CD4-positive, alpha-beta T cell treated with Interleukin-15 for 4 hours (primary cell): ENCODE measurements around the gene CEP68.

Experiments used
- DNase-seq: peaks from one replicate; pipeline ENCODE4 v3.0.0-alpha.2; 2020; ENCODE audit warnings: low spot score

The CEP68 gene

DNA sequence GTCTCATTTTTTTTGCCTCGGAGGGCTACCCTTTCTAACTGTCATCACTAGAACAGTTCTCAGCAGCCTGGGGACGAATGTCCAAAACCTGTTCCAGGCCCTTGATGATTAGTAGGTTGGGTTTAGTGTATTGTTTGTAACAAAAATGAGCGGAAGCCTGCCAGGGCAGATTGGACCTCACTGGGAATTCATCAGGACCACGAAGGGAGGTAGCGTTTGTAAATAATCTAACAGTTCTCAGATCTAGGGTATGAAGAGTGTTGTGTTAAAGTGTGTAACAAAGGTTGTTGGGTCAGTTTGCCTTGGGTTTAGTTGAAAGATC is 799 bp downstream of the CEP68 start:
- DNase-seq = no peak

DNA sequence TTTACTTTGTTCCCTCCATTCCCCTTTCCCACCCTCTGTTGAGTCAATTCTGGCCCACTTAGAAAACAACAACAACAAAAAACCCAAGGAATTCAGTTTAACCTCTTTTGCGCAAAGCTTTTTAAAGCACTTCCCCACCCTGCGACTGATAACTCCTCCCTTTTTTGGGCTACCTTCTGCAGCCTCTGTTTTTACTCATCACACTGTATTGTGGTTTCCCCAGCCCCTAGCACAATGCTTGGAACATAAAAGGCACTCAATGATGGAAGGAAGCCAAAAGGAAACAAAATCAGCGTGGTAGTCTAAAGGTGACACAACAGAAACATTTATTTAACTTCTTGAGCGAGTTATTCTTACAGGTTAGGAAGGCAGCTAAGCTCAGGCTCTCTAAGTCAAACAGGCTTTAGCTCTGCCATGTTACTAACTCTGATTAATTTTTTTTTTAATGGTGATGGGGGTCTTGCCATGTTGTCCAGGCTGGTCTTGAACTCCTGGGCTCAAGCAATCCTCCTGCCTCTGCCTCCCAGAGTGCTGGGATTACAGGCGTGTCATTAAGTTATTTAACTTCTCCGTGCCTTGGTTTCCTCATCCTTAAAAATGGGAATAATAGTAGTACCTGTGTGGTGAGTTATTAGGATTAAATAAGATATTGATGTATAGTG is 1.3 kb downstream of the CEP68 start:
- peak; percentile 86 for DNase-seq

- DNase-seq = no peak
Observed at GRCh38 chr2:65059071-65059470, 2.9 kb downstream of the CEP68 start.

DNA sequence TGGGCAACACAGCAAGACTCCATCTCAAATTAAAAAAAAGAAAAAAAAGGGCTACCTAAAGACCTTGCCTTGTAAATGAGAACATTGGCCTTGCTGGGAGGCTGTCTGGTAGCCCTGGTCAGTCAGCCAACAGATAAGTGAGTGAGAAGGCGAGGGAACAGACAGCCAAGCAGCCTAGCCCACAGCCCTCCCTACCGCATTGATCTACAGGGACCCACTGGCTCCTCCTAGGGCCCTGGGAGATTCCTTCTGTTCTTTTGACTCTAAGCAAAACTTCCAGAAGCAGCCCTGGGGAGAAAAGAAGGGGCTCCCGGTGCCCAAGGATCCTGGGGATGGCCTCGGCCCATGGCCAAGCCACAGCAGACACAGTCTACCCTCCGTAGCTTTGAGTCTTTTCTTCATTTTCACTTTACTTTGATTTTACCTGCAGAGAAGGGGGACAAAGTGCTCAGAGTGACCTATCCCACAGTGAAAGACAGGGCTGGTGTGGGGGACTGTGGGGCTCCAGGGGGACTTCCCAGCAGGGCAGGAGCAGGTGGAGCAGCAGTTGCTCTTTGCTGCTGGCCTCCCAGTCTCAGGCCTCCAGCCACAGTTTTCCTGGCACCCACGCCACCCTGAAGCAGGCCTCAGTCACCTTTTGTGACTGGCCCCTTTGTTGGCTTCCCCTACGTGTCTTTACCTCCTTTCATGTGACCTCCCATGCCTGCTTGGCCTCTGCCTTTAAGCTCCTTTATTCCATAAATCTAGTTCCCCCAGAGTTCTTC is 5.1 kb downstream of the CEP68 start:
- DNase-seq = no peak

DNA sequence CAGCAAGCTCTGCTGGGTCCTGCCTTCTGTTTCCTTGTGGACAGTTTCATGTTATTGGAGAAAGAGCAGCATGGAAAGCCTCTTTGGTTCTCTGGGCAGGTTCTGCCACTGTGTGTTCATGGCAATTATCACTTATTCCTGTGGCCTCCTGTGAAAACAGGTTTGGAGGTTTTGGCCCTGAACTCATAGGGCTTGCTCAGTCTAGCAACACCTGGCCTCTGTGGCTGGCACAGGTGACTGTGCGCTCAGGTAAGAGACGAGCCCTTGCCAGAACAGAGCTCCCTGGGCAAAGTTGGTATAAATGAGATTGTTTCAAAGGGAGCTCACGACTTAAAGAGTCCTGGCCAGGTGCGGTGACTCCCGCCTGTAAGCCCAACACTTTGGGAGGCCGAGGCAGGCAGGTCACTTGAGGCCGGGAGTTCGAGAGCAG is 5.7 kb downstream of the CEP68 start:
- no peak for DNase-seq

- no peak for DNase-seq
Observed at GRCh38 chr2:65062843-65063825, 6.9 kb downstream of the CEP68 start.

- DNase-seq = peak; percentile 60
Observed at GRCh38 chr2:65064728-65065552, 8.7 kb downstream of the CEP68 start.

- DNase-seq = no peak
Observed at GRCh38 chr2:65067806-65068553, 11.8 kb downstream of the CEP68 start.

DNA sequence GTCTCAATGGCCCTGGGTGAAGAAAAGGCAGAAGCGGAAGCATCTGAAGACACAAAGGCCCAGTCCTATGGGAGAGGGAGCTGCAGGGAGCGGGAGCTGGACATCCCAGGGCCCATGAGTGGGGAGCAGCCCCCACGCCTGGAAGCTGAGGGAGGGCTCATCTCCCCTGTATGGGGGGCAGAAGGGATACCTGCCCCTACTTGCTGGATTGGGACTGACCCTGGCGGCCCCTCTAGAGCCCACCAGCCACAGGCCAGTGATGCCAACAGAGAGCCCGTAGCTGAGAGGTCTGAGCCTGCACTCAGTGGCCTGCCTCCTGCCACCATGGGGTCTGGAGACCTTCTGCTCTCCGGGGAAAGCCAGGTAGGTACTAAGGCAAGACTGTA is 13.2 kb downstream of the CEP68 start:
- DNase-seq = no peak

DNA sequence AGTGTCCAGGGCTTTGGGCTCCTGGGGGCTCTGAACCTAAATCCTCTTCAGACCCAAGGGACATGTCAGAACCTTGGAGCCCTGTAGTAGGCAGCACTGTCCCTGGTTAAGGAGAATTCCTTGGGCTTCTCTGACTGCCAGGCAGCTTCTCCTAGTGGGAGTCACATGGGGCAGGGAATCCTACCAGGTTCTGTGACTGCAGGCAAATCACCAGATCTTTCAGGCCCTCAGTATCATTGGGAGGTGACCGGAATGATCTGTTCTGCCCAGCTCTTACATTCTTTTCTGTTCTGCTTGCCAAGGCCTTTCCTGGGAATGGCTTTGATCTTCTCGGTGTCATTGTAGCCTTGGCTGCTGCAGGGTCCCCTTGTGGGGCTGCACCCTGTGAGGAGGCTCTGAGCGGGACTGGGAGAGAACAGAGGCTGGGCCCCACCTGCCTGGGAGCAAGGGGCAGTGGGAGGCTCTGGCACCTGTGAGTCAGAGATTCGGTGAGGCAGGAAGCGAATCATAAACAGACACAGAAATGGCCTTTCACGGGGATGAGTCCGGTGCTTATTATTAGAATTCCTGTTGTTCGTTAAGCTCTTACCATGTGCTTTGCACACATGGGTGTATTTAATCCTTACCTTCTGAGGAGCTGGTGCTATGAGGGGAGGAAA is 14.1 kb downstream of the CEP68 start:
- no peak for DNase-seq

- DNase-seq = no peak
Observed at GRCh38 chr2:65070856-65071255, 14.6 kb downstream of the CEP68 start.

GRCh38 chr2:65071499-65072180 is 15.4 kb downstream of the CEP68 start:
- no peak for DNase-seq

DNA sequence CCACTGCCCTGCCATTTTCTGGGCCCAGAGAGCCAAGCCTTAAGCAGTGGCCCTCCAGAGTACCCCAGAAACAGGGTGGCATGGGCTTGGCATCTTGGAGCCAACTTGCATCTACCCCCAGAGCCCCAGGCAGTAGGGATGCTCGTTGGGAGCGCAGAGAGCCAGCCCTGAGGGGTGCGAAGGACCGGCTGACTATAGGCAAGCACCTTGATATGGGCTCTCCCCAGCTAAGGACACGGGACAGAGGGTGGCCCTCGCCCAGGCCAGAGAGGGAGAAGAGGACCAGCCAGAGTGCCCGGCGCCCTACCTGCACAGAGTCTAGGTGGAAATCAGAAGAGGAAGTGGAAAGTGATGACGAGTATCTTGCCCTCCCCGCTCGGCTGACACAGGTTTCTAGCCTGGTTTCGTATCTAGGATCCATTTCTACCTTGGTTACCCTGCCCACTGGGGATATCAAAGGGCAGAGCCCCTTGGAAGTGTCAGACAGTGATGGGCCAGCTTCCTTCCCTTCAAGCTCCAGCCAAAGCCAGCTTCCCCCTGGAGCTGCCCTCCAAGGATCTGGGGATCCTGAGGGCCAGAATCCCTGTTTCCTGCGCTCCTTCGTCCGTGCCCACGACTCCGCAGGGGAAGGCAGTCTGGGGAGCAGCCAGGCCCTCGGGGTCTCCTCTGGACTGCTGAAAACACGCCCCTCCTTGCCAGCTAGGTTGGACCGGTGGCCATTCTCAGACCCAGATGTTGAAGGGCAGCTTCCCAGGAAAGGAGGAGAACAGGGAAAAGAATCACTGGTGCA is 16.2 kb downstream of the CEP68 start:
- DNase-seq = no peak

- DNase-seq = no peak
Observed at GRCh38 chr2:65073879-65074565, 17.8 kb downstream of the CEP68 start.

DNA sequence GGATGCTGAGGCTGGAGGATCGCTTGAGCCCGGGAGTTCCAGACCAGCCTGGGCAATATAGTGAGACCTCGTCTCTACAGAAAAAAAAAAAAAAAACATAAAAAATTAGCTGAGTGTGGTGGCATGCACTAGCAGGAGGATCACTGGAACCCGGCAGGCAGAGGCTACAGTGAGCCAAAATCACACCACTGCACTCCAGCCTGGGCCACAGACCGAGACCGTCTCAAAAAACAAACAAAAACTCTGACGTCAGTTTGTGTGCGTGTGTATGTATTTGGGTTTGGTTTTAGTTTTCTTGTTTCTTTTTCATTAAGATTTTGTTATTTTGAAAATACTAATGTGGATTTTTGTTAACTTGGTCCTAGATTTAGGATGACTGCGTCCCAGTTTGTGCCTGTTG is 19.0 kb downstream of the CEP68 start:
- DNase-seq = no peak

- no peak for DNase-seq
Observed at GRCh38 chr2:65075605-65076344, 19.6 kb downstream of the CEP68 start.

GRCh38 chr2:65076345-65076710 is 20.1 kb downstream of the CEP68 start:
- DNase-seq = no peak

DNA sequence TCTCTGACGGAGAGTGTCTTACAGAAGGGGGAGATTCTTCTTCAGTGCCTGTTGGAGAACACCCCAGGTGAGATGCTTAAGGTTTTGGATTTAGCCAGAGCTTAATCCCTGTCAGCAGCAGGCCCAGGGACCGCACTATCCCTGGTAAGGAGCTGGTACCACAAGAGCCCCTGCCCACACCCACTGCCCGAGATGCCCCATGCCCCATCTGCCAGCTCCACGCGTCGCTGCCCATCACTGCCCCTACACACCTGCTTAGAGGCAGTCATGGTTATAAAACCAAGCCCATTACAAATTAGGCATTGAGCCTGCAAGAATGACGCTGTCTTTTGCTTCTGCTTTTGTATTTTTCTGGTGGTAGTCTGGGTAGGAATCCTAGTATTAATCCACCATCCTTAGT is 21.7 kb downstream of the CEP68 start:
- no peak for DNase-seq
